ENCODE measurements around the gene FRMD3.

The FRMD3 gene

GRCh38 chr9:83472221-83472665 is 66.0 kb downstream of the FRMD3 start:
- DNase-seq = peak; percentile 20

- peak; percentile 89 for DNase-seq
Observed at GRCh38 chr9:83471241-83471640, 67.0 kb downstream of the FRMD3 start.

- DNase-seq = no peak
Observed at GRCh38 chr9:83469722-83470121, 68.5 kb downstream of the FRMD3 start.

- DNase-seq = no peak
Observed at GRCh38 chr9:83468821-83469220, 69.4 kb downstream of the FRMD3 start.

GRCh38 chr9:83466877-83467276 is 71.3 kb downstream of the FRMD3 start:
- DNase-seq = no peak

- DNase-seq = no peak
Observed at GRCh38 chr9:83466351-83466750, 71.8 kb downstream of the FRMD3 start.

- DNase-seq = no peak
Observed at GRCh38 chr9:83459830-83460229, 78.4 kb downstream of the FRMD3 start.

GRCh38 chr9:83458530-83458929 is 79.7 kb downstream of the FRMD3 start:
- no peak for DNase-seq

- DNase-seq = no peak
Observed at GRCh38 chr9:83457005-83457404, 81.2 kb downstream of the FRMD3 start.

- DNase-seq = no peak
Observed at GRCh38 chr9:83456226-83456625, 82.0 kb downstream of the FRMD3 start.

- no peak for DNase-seq
Observed at GRCh38 chr9:83454076-83454475, 84.1 kb downstream of the FRMD3 start.

- DNase-seq = no peak
Observed at GRCh38 chr9:83451308-83451707, 86.9 kb downstream of the FRMD3 start.

GRCh38 chr9:83449983-83450382 is 88.2 kb downstream of the FRMD3 start:
- no peak for DNase-seq

- DNase-seq = no peak
Observed at GRCh38 chr9:83449166-83449565, 89.0 kb downstream of the FRMD3 start.

- DNase-seq = no peak
Observed at GRCh38 chr9:83448626-83449025, 89.6 kb downstream of the FRMD3 start.

- DNase-seq = no peak
Observed at GRCh38 chr9:83447351-83447750, 90.8 kb downstream of the FRMD3 start.

- DNase-seq = no peak
Observed at GRCh38 chr9:83445703-83446265, 92.4 kb downstream of the FRMD3 start.

GRCh38 chr9:83444110-83444509 is 94.1 kb downstream of the FRMD3 start:
- DNase-seq = no peak

GRCh38 chr9:83441390-83441789 is 96.8 kb downstream of the FRMD3 start:
- DNase-seq = no peak

GRCh38 chr9:83440641-83441040 is 97.6 kb downstream of the FRMD3 start:
- no peak for DNase-seq

- DNase-seq = no peak
Observed at GRCh38 chr9:83435301-83435700, 102.9 kb downstream of the FRMD3 start.

GRCh38 chr9:83434254-83434653 is 103.9 kb downstream of the FRMD3 start:
- no peak for DNase-seq

GRCh38 chr9:83433846-83434245 is 104.4 kb downstream of the FRMD3 start:
- no peak for DNase-seq

- DNase-seq = peak; percentile 47
Observed at GRCh38 chr9:83432877-83433550, 105.2 kb downstream of the FRMD3 start.

GRCh38 chr9:83432104-83432627 is 106.0 kb downstream of the FRMD3 start:
- no peak for DNase-seq
